Fibroblast of skin of right quadriceps (primary cell): ENCODE data around the gene FPR1.

ENCODE experiments used
- DNase-seq: peaks from one replicate; pipeline ENCODE4 v3.0.0-alpha.2; 2013

FPR1 gene

DNA sequence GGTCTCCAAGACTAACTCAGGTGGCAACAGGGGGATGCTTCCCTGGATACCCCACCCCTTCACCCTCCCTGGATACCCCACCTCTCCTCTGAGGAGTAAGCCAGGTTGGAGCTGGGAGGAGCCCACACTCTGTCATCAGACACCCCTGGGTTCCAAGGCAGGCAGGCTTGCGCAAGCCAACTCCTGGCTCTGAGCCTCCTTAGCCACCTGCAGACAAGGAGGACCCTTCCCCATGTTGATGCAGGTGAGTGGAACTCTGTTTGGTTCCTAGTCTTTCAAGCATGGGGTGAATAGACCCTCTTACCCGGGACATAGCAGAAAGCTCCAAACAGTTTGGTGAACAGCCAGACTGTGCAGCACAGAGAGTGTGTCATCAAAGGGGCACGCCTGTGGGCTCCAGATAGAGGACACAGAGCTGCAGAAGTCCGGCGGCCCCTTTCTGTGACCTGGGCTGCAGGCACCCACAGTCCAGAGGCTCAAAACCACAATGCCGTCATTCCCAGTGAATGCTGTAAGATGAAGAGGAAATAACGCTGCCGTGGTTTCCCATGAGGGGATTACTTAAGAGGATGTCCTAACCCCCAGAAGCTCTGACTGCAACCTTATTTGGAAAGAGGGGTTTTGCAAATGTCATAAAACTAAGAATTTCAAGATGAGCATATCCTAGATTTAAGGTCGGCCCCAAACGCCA lies 15.8 kb downstream of the FPR1 start:
- DNase-seq: peak; percentile 83

GRCh38 chr19:51733742-51734522 lies 17.7 kb downstream of the FPR1 start:
- DNase-seq: no peak

DNA sequence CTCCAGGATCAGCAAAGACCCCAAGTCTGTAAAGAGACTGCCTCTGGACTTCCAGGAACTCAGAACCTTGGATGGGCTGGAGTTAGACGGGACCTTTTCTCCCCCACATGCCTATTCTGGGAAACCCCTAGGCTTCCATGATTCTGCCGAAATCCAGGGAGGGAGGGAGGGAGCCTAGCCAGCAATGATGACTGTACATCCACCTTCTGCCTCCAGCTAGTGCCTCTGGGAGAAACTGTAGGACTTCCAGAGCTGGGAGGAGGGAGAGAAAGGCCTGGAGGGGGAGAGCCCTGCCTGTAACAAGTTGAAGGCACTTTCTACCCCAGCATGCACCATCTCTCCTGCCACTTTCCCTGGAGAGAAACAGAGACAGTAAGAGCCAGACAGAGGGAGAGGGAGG lies 21.9 kb downstream of the FPR1 start:
- DNase-seq: peak; percentile 41

DNA sequence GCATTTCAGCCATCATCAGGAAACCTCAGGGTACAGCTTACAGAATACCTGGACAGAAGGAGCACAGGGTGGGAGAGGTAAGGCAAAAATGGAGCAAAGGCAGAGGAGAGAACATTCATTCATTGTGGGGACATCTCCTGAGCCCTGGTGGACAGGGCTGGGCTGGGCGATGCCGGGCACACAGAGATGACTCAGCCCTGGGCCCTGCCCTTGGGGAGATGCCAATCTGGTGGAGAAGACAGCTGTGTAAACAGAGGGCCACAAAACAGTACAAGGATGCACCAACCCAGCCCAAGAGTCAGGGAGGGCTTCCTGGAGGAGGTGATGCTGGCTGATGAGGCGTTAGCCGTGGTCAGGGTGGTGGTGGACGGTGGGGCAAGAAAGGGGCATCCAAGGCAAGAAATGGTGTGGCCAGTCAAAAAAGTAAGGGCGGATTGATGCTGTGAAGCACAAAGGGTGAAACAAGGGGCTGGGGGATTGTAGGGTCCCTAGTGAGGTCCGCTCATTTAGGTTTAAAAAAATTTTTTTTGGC lies 24.3 kb downstream of the FPR1 start:
- DNase-seq: peak; percentile 34

DNA sequence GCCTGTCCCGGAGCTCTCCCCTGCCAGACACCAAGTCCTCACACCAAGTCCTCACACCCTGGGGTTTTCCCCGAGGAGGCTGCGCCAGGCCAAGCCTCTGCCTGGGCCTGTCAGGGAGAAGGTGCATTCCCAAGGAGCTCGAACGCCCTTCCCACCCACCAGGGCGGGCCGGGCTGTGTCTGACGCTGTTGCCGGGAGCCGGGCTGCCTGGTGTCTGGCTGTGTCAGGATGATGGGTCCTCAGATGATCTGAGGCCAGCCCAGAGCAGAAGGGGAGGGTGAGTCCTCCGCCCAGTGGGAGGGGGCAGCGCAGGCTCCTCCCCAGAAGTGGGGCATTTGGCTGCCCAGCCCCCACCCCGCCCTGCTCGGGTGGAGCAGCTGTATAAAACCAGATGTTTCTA lies 25.6 kb downstream of the FPR1 start:
- DNase-seq: peak; percentile 79

DNA sequence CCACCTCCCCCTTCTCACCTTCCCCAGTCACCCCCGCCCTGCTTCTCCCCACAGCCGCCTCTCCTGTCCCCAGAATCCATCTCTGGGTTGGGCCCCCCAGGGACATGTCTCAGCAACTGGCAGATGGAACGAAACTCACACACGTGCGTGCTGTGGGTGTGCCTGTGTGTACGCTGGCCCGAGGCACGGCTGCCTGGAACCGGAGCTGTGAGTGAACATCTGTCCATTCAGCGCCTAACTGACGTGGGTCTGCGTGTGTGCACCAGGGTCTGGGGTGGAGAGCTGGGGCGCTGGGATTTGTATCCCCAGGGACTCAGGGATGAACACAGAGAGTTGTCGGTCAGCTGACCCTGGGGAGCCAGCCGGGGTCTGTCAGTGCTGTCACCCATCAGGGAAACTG lies 27.1 kb downstream of the FPR1 start:
- no peak for DNase-seq

DNA sequence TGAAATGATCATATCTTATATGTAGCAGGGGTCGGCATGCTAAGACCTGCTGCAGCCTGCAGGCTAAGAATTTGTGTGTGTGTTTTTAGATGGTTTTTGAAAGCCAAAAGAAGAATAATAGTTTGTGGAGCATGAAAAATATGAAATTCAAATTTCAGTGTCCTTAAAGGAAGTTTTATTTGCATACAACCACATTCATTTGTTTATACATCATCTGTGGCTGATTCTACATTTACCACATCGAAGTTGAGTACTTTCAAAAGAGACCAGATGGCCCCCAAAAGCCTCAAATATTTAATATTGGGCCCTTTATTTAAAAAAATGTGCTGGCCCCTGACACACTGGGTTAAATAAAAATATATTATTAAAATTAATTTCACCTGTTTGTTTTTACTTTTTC lies 29.2 kb downstream of the FPR1 start:
- no peak for DNase-seq

- DNase-seq: no peak
These were observed 29.8 kb downstream of the FPR1 start for GRCh38 chr19:51721905-51722304.

DNA sequence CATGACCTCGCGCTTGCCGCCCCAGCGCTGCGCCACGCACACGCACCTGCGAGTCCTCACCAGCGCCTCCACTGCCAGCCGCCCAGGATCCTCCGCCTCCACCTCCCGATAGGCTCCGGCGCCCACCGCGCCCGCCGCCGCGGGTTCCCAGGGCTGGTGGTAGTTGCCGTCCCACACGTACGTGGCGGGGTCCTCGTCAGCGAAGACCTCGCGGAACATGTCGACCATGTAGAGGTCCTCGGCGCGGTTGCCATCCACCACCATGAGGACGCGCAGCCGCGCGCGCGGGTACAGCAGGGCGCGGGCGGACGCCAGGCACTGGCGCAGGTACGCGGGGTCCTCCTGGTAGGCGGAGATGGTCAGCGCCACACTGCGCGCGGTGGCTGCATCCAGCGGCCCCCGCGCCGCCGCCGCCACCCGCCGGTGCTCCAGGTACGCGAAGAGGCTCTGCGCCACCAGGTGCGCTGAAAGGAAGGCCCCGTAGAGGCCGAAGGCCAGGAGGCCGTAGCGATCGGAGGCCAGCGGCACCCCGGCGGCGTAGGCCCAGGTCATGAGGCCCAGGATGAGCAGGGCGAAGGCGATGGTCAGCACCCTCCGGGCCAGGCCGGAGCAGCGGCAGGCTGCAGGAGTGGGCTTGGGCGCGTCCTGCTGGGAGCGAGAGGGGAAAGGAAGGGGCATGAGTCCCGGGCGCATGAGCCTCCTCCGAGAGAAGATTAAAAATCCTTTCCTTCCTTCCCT lies 32.3 kb downstream of the FPR1 start:
- DNase-seq: no peak

DNA sequence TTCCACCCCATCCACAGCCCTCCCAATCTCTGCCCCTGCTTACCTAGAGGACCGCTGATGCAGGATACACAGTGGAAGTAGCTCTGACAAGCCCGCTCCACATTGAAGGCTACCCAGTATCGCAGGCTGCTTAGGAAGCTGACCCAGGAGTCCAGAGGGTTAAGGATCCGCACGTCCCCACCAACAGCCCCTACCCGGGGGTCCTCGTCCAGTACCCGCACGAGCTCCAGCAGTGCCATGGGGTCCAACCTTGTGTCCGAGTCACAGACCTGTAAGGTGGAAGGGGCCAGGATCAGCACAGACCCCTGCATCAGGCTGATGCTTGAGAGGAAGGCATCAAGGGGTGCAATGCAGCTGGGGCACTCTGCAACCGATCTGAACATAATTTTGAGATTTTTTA lies 34.8 kb downstream of the FPR1 start:
- DNase-seq: no peak

GRCh38 chr19:51715850-51716249 lies 35.8 kb downstream of the FPR1 start:
- DNase-seq: no peak

DNA sequence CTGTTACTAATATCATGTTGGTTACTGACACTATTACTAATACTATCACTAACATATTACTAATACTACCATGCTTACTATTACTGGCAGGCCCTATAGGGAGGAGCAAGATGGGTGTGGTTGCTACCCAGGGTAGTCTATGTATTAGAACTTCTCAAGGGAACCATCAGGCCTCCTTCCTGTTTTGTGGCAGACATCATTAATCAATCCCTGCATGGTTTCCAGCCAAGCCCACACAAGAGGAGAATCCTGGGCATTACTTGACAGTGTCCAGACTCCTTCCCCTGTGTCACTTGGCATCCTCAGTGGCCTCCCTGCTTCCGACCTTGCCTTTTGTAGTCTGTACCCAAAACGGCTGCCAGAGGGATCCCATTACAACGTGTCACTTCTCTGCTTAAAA lies 36.8 kb downstream of the FPR1 start:
- no peak for DNase-seq

- DNase-seq: no peak
These were observed 38.1 kb downstream of the FPR1 start for GRCh38 chr19:51713319-51714285.

GRCh38 chr19:51712461-51713081 lies 39.1 kb downstream of the FPR1 start:
- DNase-seq: peak; percentile 44

DNA sequence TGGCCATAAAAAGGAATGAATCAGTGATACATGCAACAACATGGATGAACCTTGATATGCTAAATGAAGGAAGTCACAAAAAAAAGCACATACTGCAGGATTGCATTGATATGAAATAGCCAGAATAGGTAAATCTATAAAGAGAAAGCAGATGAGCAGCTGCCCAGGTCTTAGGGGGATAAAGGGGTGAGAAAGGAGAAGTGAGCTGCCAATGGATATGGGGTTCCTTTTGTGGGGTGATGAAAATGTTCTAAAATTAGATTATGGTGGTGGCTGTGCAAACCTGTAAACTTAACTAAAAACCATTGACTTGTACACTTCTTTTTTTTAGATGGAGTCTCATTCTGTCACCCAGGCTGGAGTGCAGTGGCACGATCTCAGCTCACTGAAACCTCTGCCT lies 40.0 kb downstream of the FPR1 start:
- no peak for DNase-seq

GRCh38 chr19:51710163-51710562 lies 41.5 kb downstream of the FPR1 start:
- DNase-seq: peak; percentile 36

- DNase-seq: no peak
These were observed 42.1 kb downstream of the FPR1 start for GRCh38 chr19:51709575-51709974.

DNA sequence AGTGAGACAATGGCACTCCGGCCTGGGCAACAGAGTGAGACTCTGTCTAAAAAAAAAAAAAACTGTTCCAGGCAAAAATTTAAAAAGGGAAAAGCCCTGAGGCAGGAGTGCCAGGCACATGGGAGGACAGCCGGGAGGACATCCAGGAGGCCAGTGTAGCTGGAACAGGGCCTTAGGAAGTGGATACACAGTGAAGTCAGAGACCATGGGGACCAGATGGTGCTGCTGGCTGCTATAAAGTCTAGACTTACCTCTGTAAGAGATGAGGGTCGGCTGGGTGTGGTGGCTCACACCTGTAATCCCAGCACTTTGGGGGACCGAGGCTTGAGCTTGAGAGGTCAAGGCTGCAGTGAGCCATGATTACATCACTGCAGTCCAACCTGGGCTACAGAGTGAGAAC lies 42.9 kb downstream of the FPR1 start:
- no peak for DNase-seq

GRCh38 chr19:51706885-51707284 lies 44.8 kb downstream of the FPR1 start:
- no peak for DNase-seq

DNA sequence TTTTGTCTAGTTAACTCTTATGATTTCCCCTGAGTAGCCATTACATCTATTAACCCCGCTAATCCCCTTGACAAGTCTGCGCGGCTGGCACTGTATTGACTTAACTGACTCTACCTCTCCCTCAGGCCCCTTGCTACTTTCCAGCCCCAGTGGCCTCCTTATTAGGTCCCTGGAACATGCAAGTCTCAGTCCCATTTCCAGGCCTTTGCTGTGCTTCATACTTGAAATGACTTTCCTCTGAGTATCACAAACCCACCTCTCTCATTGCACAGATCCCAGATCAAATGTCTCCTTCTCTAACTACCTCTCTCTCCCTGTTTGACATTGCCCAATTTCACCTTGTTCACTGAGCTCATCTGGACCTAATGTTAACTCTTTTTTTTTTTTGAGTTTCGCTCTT lies 45.4 kb downstream of the FPR1 start:
- DNase-seq: no peak

DNA sequence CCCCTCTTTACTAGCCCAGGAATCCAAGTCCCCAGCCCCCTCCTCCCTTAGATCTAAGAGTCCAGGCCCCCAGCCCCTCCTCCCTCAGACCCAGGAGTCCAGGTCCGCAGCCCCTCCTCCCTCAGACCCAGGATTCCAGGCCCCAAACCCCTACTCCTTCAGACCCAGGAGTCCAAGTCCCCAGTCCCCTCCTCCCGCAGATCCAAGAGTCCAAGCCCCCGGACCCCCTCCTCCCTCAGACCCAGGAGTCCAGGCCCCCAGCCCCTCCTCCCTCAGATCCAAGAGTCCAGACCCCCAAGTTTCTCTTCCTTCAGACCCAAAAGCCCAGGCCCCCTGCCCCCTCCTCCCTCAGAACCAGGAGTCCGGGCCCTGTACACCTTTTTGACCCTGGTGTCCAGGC lies 47.1 kb downstream of the FPR1 start:
- no peak for DNase-seq
